ENCODE results near the gene MRTO4. TPM values are rescaled to one million over a fixed set of nuclear protein-coding genes. Genes with fewer than 3 reads are reported as not detected.

MRTO4 gene
- total RNA-seq, 1 experiment from 2014 or later: 90.1 TPM

GRCh38 chr1:19222573-19222972, 29.0 kb upstream of the MRTO4 start:
- H3K27me3 ChIP-seq (ENCODE audit: control insufficient read depth, insufficient read depth, low read length): no peaks in the 10 kb centered on the region
- H3K9me3 ChIP-seq (ENCODE audit: control insufficient read depth, insufficient read depth, low read depth, low read length): no peaks in the 10 kb centered on the region
- in situ Hi-C loops (cut with HindIII; ENCODE audit: low pct_unique_long_range_greater_than_20kb, low sequenced_read_pairs) (no loop called here), intact Hi-C loops (cut with micrococcal nuclease; ENCODE audit: unreplicated experiment) (no loop called here)
- H3K36me3 ChIP-seq (ENCODE audit: control insufficient read depth, insufficient read depth, low read length): peaks cover 17% of the 10 kb centered on the region
- ATAC-seq: no peak
- H3K27ac ChIP-seq (ENCODE audit: low read length): no peak overlapping the region
- no peak overlapping the region for H3K4me3 ChIP-seq (ENCODE audit: low read depth in 2 of 2, low read length in 2 of 2)
- no peak for TF ChIP-seq CTCF (IDR thresholded peaks at IDR 0.05)
- no peak for TF ChIP-seq SIN3A (IDR thresholded peaks at IDR 0.05; ENCODE audit: borderline replicate concordance, insufficient read depth, low read depth, low read length)
- TF ChIP-seq POLR2AphosphoS5 (IDR thresholded peaks at IDR 0.05; ENCODE audit: low read depth, low read length): no peak
- TF ChIP-seq REST (IDR thresholded peaks at IDR 0.05; ENCODE audit: insufficient read depth in 1 of 2, low read depth in 2 of 2, low read length in 1 of 2): no peak
- TF ChIP-seq TCF7L2 (IDR thresholded peaks at IDR 0.05; ENCODE audit: low read depth, low read length): no peak
- ChIA-PET CTCF (no interaction called here), POLR2A (interaction anchor here (0.5 kb wide), 1 partner anchor 64 kb away, joined by 4 read pairs; no protein-coding TSS in a partner anchor)
- no peaks in the 10 kb centered on the region for H3K4me1 ChIP-seq (ENCODE audit: control insufficient read depth, insufficient read depth, low read length)
- no peak for DNase-seq (ENCODE audit: low read depth, low spot score)
- no TSS peak for BruUV-seq (replicated peaks)

- no peak overlapping the region for H3K27ac ChIP-seq (ENCODE audit: low read length)
- H3K36me3 ChIP-seq (ENCODE audit: control insufficient read depth, insufficient read depth, low read length): peaks cover 13% of the 10 kb centered on the region
- no peak overlapping the region for H3K4me3 ChIP-seq (ENCODE audit: low read depth in 2 of 2, low read length in 2 of 2)
- in situ Hi-C loops (cut with HindIII; ENCODE audit: low pct_unique_long_range_greater_than_20kb, low sequenced_read_pairs): no loop called here
- ChIA-PET POLR2A (interaction anchor here (0.5 to 0.6 kb wide), 2 partner anchors 64 to 1041 kb away, joined by 4 to 6 read pairs; no protein-coding TSS in a partner anchor), CTCF (no interaction called here)
- H3K27me3 ChIP-seq (ENCODE audit: control insufficient read depth, insufficient read depth, low read length): no peaks in the 10 kb centered on the region
- BruUV-seq (replicated peaks): no TSS peak
- intact Hi-C loops (cut with micrococcal nuclease; ENCODE audit: unreplicated experiment): no loop called here
- ATAC-seq (no peak), DNase-seq (ENCODE audit: low read depth, low spot score) (no peak)
- TF ChIP-seq SIN3A (IDR thresholded peaks at IDR 0.05; ENCODE audit: borderline replicate concordance, insufficient read depth, low read depth, low read length): no peak
- TF ChIP-seq TCF7L2 (IDR thresholded peaks at IDR 0.05; ENCODE audit: low read depth, low read length): no peak
- TF ChIP-seq REST (IDR thresholded peaks at IDR 0.05; ENCODE audit: insufficient read depth in 1 of 2, low read depth in 2 of 2, low read length in 1 of 2): no peak
- no peak for TF ChIP-seq POLR2AphosphoS5 (IDR thresholded peaks at IDR 0.05; ENCODE audit: low read depth, low read length)
- no peak for TF ChIP-seq CTCF (IDR thresholded peaks at IDR 0.05)
- H3K4me1 ChIP-seq (ENCODE audit: control insufficient read depth, insufficient read depth, low read length): no peaks in the 10 kb centered on the region
- H3K9me3 ChIP-seq (ENCODE audit: control insufficient read depth, insufficient read depth, low read depth, low read length): no peaks in the 10 kb centered on the region
These were observed 28.4 kb upstream of the MRTO4 start for GRCh38 chr1:19222979-19223824.
